OCI-LY7 (cell line): ENCODE data around the gene TSPAN9. TPM values are rescaled to one million over a fixed set of nuclear protein-coding genes. Genes with fewer than 3 reads are reported as not detected.

Experiments
- BruUV-seq: library from RNA; stranded (reverse); fragments of 400-500 nt; replicated peaks from 2 replicates; lab custom pipeline; 2021; lab: Mats Ljungman, UMichigan
- CTCF ChIA-PET: fragments of 300-600 bp; sonication (Branson Sonifier 250); formaldehyde crosslinking; loops from one replicate; lab custom pipeline; 2022; ENCODE audit warnings: antibody characterized with exemption; ENCODE audit not compliant: unreplicated experiment; lab: Charles Lee
- POLR2A ChIA-PET: fragments of 300-600 bp; sonication (Branson Sonifier 250); formaldehyde crosslinking; loops from one replicate; lab custom pipeline; 2022; ENCODE audit warnings: antibody characterized with exemption; lab: Charles Lee
- DNase-seq: peaks from one replicate; pipeline ENCODE4 v3.0.0-alpha.2; 2015; ENCODE audit warnings: low spot score
- H2AFZ ChIP-seq: fragments of 200-600 bp; sonication (generic), shearing (Covaris generic); 2 replicates; pipeline ENCODE4 v1.6.1; 2014; ENCODE audit warnings: mild to moderate bottlenecking, antibody characterized with exemption, low read length, moderate library complexity
- H3K27ac ChIP-seq: fragments of 200-600 bp; sonication (generic); 2 replicates; pipeline ENCODE4 v1.5.1; 2014; ENCODE audit warnings: mixed run types, low read depth, mild to moderate bottlenecking, moderate library complexity, low read length, inconsistent platforms; ENCODE audit not compliant: poor library complexity, severe bottlenecking
- H3K36me3 ChIP-seq: fragments of 200-600 bp; sonication (generic); 2 replicates; pipeline ENCODE4 v1.6.1; 2014; ENCODE audit warnings: mild to moderate bottlenecking, antibody characterized with exemption, low read length, moderate library complexity, mixed read lengths; ENCODE audit not compliant: insufficient read depth
- H3K4me1 ChIP-seq: fragments of 200-600 bp; sonication (generic); 2 replicates; pipeline ENCODE4 v1.5.1; 2014; ENCODE audit warnings: mild to moderate bottlenecking, low read length; ENCODE audit not compliant: insufficient read depth, poor library complexity, severe bottlenecking
- H3K4me2 ChIP-seq: fragments of 200-600 bp; sonication (generic); 2 replicates; pipeline ENCODE4 v1.6.1; 2014; ENCODE audit warnings: mild to moderate bottlenecking, low read length
- H3K4me3 ChIP-seq: fragments of 200-600 bp; sonication (generic); 2 replicates; pipeline ENCODE4 v1.5.1; 2014; ENCODE audit warnings: mild to moderate bottlenecking, low read depth, low read length; ENCODE audit not compliant: poor library complexity, severe bottlenecking
- H3K79me2 ChIP-seq: fragments of 200-600 bp; sonication (generic); 2 replicates; pipeline ENCODE4 v1.6.1; 2016; ENCODE audit warnings: low read depth, mild to moderate bottlenecking, low read length, moderate library complexity, mixed read lengths; ENCODE audit not compliant: insufficient read depth
- H3K9me2 ChIP-seq: fragments of 200-600 bp; sonication (generic); 2 replicates; pipeline ENCODE4 v1.6.1; 2016; ENCODE audit warnings: mild to moderate bottlenecking, low read length, mixed read lengths; ENCODE audit not compliant: insufficient read depth
- H3K9me3 ChIP-seq: fragments of 200-600 bp; sonication (generic); 2 replicates; pipeline ENCODE4 v1.6.1; 2014; ENCODE audit warnings: mild to moderate bottlenecking, mixed run types, low read length, mixed read lengths
- H4K20me1 ChIP-seq: fragments of 200-600 bp; sonication (generic); 2 replicates; pipeline ENCODE4 v1.6.1; 2014; ENCODE audit warnings: mild to moderate bottlenecking, antibody characterized with exemption, low read length, moderate library complexity, mixed read lengths; ENCODE audit not compliant: insufficient read depth
- EZH2phosphoT487 ChIP-seq: fragments of 200-600 bp; sonication (generic); IDR thresholded peaks from 2 replicates; pipeline ENCODE4 v1.6.1; 2018; ENCODE audit warnings: low read depth, borderline replicate concordance, mild to moderate bottlenecking, mixed run types, antibody characterized with exemption, low read length, moderate library complexity, mixed read lengths
- intact Hi-C: fragments of 100-400 bp; cut with micrococcal nuclease; formaldehyde crosslinking; loops from one replicate; pipeline ENCODE4 v1.10.0; 2022; ENCODE audit not compliant: unreplicated experiment
- total RNA-seq, 2 experiments: library from RNA; depleted of rRNA in 1 of 2; stranded (reverse); fragments of >200 nt in 1 of 2; shearing (Covaris generic) in 1 of 2; gene quantifications; 2 replicates each; pipeline ENCODE4 v1.2.3, GENCODE V29; 2014 to 2022
- TF ChIP-seq, protein P1 (sequence below): fragments of 200-600 bp; sonication (generic); conservative IDR thresholded peaks from 2 replicates; pipeline ENCODE4 v1.5.1; 2014; ENCODE audit warnings: mild to moderate bottlenecking, antibody characterized with exemption, low read length, moderate library complexity, mixed read lengths

Gene TSPAN9
- total RNA-seq, 2 experiments from 2014 or later = 0.50 to 0.74 TPM

DNA sequence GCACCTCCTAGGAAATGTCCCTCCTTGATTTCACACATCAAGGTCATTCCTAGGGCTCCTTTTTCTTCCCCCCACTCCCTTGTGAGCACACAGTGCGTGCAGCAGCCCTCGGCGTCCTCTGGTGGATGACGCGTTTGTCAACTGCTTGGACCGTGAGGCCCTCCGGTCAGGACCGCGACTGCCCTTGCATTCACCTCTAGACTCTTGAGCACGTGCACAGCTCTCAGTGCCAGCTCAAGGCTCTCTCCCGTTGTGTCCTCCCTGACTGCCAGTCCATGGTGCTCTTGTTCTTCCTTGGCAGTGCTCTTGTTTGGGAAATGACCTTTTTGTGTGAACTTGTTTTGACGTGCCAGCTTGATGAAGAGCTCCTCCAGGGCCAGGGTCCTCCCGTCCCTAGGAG, 67.9 kb downstream of the TSPAN9 start:
- Histone ChIP-seq H4K20me1 (no peaks in the 10 kb centered on the region; the same call in 1 of the 2 replicates), H2AFZ (no peak overlapping the region), H3K9me3 (no peaks in the 10 kb centered on the region), H3K4me3 (no peak overlapping the region), H3K79me2 (no peaks in the 10 kb centered on the region), H3K36me3 (no peaks in the 10 kb centered on the region), H3K4me1 (no peaks in the 10 kb centered on the region), H3K9me2 (no peaks in the 10 kb centered on the region), H3K27ac (no peak overlapping the region), H3K4me2 (no peak overlapping the region)
- POLR2A ChIA-PET = no interaction called here
- intact Hi-C loops = no loop called here
- DNase-seq = no peak
- CTCF ChIA-PET = no interaction called here
- TF ChIP-seq, protein P1, sequence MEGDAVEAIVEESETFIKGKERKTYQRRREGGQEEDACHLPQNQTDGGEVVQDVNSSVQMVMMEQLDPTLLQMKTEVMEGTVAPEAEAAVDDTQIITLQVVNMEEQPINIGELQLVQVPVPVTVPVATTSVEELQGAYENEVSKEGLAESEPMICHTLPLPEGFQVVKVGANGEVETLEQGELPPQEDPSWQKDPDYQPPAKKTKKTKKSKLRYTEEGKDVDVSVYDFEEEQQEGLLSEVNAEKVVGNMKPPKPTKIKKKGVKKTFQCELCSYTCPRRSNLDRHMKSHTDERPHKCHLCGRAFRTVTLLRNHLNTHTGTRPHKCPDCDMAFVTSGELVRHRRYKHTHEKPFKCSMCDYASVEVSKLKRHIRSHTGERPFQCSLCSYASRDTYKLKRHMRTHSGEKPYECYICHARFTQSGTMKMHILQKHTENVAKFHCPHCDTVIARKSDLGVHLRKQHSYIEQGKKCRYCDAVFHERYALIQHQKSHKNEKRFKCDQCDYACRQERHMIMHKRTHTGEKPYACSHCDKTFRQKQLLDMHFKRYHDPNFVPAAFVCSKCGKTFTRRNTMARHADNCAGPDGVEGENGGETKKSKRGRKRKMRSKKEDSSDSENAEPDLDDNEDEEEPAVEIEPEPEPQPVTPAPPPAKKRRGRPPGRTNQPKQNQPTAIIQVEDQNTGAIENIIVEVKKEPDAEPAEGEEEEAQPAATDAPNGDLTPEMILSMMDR = no peak
- TF ChIP-seq EZH2phosphoT487 = no peak
- no TSS peak for BruUV-seq

DNA sequence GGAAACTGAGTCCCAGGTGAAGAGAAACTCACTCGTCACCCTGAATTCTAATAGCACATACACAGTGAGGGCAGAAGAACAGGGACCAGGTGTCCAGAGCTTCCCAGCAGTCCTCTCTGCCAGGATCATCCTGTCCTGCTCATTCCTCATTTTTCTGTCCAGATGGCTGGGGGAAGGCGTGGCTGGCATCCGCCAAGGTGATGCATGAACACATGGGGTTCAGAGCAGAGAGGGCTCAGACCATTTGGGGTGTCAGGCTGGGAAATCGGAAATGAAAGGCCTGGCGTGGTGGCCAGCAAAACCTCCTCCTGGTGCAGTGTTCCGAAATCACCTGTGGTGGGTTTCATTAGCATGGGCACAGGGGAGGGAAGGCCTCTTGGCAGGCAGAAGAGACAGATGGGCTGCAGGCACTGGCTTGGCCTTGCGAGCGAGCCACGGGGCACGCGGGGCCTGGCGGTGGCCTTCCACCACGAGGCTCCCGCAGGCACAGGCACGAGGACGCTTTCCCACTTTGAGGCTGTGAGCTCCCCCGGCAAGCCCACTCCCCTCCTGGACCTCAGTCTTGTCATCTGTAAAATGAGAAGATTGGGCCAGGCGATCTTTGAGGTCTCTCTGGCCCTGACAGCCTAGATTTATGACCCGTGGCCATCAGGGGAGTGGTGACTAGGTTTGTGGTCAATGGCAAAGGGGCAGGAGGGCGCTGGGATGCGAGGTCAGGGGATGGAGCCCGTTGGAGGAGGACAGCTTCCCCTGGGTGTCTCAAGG, 68.5 kb downstream of the TSPAN9 start:
- Histone ChIP-seq H4K20me1 (no peaks in the 10 kb centered on the region; the same call in 1 of the 2 replicates), H3K9me2 (no peaks in the 10 kb centered on the region), H3K27ac (no peak overlapping the region), H3K4me3 (no peak overlapping the region), H3K9me3 (no peaks in the 10 kb centered on the region), H2AFZ (no peak overlapping the region), H3K36me3 (no peaks in the 10 kb centered on the region), H3K79me2 (no peaks in the 10 kb centered on the region), H3K4me1 (no peaks in the 10 kb centered on the region), H3K4me2 (no peak overlapping the region)
- BruUV-seq = no TSS peak
- intact Hi-C loops = no loop called here
- no peak for TF ChIP-seq EZH2phosphoT487
- TF ChIP-seq, protein P1 = no peak
- CTCF ChIA-PET = no interaction called here
- DNase-seq = no peak
- POLR2A ChIA-PET = no interaction called here

DNA sequence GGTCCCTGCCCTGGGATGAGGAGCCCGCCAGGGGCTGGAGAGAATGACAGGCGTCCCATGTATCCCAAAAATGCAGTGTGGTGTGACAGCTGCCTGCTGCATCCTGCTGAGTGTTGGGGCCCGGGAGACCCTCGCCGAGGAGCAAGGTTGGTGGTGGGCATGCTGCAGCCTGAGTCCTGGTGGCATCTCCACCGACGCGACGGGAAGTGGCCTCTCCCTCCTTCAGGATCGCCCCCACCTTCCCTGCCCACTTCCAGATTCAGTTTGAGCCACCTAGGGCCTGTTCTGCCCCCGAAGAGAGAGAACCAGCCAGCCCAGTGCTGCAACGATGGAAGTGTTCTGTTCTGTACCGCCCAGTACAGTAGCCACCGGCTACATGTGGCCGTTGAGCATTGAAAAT, 70.1 kb downstream of the TSPAN9 start:
- Histone ChIP-seq H3K4me3 (no peak overlapping the region), H3K4me1 (no peaks in the 10 kb centered on the region), H4K20me1 (no peaks in the 10 kb centered on the region), H3K36me3 (no peaks in the 10 kb centered on the region), H2AFZ (no peak overlapping the region), H3K27ac (no peak overlapping the region), H3K9me2 (no peaks in the 10 kb centered on the region), H3K9me3 (no peaks in the 10 kb centered on the region), H3K79me2 (no peaks in the 10 kb centered on the region), H3K4me2 (no peak overlapping the region)
- no TSS peak for BruUV-seq
- DNase-seq = no peak
- ChIA-PET CTCF (no interaction called here), POLR2A (no interaction called here)
- intact Hi-C loops = no loop called here
- TF ChIP-seq, protein P1 = no peak
- no peak for TF ChIP-seq EZH2phosphoT487
